GM21723 (cell line): ENCODE measurements around the gene GAREM1.
"Not testable (repeated sequence)": the region's sequence is repeated elsewhere in the genome, so short reads cannot be mapped to it uniquely, and the experiment has no call there.

Experiments
- ATAC-seq: cut with Tn5 transposase; IDR thresholded peaks from one replicate; pipeline ENCODE4 v1.9.1; 2021; ENCODE audit warnings: mild to moderate bottlenecking, moderate library complexity; ENCODE audit not compliant: unreplicated experiment

Gene GAREM1

DNA sequence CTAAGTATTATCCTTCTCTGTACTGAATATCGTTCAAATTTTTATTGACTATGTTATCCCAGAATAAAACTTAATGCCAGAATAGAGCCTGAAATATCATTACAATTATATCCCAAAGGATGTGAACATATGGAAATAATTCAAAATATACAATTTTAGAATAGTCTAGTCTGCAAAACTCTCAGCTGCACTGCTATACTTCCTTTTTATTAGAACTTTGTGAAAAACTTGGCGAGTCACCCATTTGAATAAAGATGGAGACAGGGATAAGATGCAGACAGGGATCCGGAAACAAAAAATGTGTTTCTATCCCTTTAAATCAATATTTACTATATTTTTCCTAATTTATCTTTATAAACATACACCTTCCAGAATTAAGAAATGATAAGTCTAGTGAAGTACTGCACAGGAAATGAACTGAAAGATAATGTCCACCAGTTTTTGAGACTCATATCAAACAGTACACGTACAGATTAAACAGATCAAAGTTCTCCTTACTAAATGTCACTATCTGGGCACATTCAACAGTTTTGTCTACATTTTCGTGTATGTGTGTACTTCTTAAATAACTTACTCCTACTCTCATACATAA, 173.0 kb downstream of the GAREM1 start:
- ATAC-seq, result no peak

DNA sequence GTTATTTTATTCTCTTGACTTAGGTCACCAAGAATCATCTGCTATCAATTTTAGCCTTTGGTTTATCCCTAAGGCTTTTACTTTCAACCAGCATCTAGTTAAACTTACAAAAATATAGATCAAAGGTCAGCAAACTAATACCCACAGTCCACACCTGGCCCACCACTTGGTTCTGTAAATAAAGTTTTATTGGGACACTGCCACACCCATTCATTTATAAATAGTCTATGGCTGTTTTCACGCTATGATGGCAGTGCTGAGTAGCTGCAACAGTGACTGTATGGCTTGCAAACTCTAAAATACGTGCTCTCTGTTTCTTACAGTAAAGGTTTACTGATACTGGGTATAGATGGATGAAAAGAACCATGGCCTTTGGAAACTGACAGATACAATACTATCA, 173.8 kb downstream of the GAREM1 start:
- no peak for ATAC-seq

DNA sequence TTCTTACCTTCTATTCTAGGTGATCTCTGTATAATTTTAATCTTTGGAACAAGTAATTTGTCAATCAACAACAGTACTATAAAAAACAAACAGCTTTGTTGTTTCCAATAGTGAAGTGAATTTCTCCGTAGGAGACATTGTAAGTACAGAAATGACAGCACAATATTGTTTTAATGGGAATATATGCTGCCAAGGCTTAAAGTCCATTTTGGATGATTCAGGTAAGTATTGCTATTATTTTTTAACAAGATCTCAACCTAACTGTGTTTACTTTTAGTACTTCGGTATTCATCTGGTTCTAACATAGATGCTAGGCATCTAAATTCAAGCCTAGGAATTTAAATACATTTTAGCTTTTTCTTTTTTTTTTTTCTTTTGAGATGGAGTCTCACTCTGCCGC, 175.1 kb downstream of the GAREM1 start:
- ATAC-seq, result no peak

DNA sequence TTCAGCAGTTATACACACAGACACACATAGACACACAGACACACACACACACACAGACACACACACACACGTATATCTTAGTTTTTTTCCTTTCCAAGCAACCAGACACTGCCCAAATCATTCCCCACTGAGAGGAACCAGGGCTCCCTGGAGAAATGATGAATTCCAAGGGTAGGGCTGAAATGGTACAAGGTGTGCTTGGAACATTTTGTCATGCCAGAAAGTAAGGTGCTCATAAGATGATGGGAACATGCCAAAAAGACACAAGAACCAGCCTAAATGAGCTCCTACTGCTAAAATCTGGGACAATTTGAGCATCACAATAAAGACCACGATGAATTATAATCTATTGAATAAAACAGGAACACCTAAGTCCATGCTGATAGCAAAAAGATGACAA, 177.6 kb downstream of the GAREM1 start:
- no peak for ATAC-seq

DNA sequence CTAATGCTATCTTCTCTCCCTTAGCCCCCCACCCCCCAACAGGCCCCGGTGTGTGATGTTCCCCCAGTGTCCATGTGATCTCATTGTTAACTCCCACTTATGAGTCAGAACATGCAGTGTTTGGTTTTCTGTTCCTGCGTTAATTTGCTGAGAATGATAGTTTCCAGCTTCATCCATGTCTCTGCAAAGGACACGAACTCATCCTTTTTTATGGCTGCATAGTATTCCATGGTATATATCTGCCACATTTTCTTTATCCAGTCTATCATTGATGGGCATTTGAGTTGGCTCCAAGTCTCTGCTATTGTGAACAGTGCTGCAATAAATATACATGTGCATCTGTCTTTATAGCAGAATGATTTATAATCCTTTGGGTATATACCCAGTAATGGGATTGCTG, 179.1 kb downstream of the GAREM1 start:
- ATAC-seq, result not testable (repeated sequence)

DNA sequence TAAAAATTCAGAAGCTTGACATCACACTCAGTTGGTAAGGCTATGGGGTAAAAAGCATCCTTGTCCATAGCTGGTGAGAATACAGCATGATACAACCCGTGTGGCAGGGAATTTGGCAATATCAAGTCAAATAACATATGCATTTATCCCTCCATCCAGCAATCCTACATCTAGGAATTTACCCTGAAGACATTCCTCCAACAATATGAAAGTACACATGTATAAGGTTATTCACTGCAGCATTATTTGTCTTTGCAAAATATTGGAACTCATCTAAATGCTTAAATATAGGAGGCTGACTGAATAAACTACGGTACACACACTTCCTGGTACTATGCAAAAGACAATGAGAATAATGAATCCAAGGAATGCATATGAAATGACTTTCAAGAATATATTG, 179.9 kb downstream of the GAREM1 start:
- ATAC-seq, result no peak

DNA sequence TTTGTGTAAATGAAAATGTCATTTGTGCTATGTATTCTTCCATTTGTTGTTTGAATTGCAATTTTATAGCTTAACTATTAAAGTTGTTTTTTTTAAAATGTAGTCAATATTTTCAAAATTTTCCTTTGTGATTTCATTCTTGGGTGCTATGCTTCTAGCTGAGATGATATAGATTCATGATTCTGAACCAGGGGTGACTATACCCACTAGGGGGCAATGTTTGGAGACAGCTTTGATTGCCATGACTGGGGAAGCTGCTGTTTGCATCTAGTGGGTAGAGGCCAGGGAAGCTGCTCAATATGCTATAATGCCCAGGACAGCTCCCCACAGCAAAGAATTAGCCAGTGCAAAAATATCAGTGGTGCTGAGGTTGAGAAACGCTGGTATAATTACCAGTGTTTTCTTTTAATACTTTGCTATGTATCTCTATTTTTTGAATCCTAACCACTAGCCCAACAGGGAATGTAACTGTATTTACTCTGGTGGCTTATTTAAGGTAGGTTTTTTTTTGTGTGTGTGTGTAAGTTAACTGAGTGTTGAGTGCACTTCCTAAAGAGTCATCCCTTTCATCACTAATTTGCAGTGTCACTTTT, 181.1 kb downstream of the GAREM1 start:
- peak; percentile 87 for ATAC-seq

DNA sequence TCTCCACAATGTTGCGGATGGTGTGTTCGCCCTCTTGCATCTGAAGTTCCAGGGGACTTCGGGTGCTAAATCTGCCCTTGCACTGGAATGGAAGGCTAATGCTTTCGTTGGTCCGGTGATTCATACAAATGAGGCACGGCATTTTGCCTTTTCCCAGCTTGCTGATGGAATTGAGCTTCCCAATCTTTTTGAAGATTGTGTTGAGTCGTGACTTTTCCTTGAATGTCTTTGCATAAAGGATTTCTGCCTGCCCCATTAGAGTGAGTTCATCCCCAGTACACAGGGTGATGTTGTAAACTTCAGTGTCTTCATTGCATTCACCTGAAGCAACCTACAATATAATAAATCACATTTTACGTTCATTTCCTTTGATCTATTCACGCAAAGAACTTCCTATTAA, 182.8 kb downstream of the GAREM1 start:
- ATAC-seq, result no peak

DNA sequence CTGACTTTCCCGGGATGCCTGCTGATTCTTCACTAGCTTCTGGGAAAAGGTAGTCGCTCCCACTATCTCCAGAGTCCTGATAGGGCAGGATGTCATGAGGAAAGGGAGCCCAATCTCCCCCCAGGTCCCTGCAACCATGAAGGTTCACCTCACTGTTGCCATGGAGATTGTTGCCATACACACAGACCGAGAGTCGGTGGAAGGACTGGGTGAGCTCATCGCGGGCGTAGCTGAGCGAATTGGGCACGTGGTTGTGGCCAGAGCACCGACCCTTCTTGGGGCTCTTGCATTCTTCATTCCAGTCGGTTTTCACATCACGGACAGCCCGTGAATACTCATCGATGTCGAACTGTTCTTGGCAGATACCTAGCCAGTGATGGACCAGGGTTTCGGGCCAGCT, 183.4 kb downstream of the GAREM1 start:
- ATAC-seq, result no peak

DNA sequence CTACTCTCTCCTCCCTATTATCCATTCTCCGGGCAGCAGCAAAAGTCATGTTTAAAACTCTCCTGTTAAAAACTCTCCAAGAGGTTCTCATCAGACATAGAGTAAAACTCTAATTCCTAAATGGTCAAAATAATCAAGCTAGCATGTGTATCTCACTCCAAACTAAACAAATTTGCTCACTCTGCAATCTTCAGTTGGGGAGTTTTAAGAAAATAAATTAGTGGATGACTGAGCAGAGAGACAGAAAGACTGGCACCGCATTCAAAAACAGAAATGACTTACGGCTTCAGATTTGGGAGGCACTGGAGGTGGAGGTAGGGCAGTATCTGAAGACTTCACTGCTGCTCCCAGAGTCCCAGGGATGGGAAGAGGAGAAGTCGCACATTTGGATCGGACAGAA, 183.9 kb downstream of the GAREM1 start:
- ATAC-seq, result no peak

DNA sequence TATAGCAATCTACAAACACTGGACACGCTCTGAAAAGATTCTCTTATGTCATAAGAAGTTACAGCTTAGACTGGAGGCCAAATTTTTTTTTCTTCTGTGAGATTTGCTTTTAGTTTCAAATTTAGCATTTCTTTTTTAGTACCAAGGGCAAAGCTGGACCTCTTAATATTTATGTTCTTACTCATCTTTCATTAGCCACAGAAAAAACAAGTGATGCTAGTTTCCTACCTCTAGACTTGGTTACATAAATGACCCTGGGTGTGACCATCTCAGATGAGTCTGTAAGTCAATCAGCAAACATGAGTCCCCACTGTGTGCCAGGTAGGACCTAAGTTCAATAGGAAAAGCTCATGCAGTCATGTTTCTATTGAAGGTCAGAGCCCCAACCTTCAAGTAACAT, 186.4 kb downstream of the GAREM1 start:
- ATAC-seq, result no peak

DNA sequence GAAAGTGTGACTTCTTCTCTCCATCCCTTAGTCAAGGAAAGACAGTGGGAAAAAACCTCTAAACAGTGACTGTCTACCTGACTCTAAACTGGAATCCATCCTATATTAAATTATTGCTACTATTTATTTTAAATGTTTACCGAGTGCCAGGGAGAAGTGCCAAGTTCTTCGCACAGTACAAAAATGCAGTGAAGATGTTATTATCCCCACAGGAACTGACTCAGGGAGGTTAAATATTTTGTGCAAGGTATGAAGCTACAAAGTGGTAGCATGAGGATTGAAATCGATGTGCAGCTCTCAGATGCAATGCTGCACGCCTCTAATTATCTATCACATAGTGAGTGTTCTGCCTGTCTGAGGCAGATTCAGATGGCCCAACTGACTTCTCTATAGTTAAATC, 189.8 kb downstream of the GAREM1 start:
- no peak for ATAC-seq

DNA sequence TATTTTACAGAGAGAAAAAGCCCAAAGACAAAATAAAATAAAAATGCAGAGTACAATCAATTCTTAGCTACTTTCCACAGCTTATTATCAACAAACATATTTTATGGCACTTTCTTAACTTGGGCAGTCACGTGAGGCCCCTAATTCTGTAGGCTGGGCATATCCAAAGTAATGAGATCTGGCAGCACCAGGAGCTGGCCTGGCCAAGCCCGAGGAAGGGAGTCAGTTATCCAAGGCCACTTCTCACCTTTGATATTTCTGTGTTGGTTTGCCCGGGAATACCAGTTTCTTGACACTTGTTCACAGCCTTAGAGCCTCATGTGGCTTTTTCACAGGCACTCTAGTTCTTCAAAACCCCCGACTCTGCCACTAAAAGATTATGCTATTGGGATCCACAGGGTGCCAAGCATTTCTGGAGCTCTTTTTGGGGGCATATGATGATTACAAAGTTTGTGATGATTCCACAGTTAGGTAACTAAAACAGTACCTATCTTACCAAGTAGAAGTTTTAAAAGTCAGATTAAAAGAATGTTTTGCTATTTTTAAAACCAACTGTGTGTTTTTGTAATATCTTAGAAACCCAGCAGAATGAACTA, 190.4 kb downstream of the GAREM1 start:
- ATAC-seq, result no peak

DNA sequence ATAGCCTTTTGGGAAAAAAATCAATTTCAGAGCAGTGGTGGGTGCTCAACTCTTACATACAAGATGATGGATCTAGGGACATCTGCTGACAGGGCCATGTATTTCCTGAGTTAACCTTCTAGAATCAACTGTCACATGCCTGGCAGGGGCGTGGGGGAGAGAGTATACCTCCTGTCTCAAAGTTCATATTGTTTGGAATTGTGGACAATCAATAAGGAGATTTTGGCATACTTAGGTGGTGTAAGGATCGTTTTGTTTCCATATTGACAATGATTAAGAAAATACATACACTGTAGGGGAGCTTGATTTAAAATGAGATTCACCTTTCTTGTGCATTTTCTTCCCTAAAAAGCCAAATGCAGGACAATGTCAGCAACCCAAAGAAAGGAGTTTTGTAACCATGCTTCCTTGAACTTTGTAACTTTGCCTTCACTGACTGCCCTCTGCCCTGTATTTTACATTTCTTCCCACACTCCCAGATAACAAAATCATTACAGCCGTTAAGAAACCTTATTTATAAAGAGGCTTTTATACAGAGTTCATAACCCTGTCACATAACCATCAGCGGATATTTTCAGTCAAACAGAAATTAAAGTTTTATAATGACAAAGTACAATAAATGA, 192.4 kb downstream of the GAREM1 start:
- no peak for ATAC-seq

DNA sequence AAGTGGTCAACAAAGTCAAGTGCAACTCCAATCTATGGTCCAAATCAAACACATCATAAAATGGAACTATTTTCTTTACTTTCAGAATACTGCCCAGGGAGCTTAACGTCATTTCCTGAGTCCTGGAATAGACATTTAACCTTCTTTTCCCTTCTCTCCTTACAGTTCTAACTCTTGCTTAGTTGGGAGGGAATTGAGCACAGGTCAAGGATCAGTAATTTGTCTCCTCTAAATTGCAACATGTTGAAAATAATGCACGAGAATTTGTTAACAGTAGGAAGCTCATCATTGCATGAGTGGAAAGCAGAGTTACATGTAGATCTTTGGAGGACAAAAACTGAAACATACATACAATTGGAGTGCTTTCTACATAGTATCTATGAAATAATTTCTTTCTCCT, 193.1 kb downstream of the GAREM1 start:
- no peak for ATAC-seq

DNA sequence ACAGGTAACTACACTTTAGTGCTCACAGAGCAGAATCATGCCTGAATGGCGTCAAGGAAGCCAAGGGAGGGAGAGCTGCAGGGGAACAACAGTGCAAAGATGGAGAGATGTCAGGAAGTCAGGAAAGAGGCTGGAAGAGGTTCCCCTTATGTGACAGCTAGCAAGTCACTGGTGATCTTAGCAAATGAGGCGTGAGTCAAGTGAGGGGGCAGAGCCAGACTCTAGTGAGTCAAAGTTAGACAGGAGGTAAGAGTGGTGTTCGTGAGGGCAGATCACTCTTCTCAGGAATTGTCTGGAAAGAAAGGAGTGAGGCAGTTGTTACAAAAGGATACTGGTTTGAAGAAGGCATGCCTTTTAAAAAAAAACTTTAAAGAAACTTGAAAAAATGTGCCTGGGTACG, 193.8 kb downstream of the GAREM1 start:
- ATAC-seq, result no peak

DNA sequence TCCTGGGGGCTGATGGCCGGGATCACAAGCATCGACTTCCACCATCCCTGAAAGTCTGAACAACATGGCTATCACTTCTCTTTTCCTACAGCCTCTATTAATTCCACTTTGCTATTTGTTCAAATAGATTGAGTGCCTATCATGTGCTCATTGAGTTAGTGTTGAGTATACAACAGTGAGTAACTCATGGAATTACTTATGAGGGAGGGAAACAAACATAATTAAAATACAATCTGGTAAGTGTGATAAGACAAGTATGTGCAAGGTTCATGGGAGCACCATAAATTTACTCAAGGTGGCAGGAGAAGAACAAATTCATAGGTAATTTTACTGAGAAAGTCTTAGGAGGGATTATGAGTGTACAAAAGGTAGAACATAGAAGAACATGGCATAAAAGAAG, 194.4 kb downstream of the GAREM1 start:
- no peak for ATAC-seq

DNA sequence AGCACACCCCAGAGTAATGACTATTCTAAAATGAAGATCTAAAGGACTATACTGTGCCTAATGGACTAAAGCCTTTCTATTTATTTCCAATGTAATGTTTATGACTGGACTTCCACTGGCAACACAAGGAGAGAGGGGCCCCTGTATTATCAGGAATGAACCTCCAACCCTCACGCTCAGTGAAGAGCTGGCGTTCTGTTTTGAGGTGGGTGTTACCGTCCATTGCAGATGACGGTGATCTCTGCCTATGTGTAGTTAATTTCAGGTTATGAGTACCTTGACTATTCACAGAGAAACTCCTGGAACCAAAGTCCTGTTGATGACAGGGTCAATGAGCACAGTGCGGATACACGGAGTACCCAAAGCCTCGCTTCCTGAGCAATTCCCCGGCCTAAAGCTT, 195.5 kb downstream of the GAREM1 start:
- no peak for ATAC-seq

DNA sequence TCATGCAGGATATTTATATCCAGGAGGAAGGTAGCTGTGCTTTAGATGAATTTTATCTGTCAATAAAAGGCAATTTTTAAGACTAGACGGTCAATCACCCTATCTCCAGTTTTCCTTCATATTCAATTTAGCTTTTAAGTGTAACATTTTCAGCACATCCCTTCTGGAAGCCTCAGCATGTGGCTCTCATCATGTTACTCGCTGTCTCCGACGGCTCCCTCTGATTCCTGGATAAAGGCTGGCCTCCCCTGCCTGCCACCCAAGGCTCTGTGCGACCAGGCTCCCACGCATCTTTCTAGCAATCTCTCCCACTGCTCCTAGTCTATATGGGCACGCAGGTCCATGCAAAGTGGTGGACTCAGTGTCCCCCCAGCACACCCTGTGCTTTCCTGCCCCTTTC, 196.4 kb downstream of the GAREM1 start:
- no peak for ATAC-seq

DNA sequence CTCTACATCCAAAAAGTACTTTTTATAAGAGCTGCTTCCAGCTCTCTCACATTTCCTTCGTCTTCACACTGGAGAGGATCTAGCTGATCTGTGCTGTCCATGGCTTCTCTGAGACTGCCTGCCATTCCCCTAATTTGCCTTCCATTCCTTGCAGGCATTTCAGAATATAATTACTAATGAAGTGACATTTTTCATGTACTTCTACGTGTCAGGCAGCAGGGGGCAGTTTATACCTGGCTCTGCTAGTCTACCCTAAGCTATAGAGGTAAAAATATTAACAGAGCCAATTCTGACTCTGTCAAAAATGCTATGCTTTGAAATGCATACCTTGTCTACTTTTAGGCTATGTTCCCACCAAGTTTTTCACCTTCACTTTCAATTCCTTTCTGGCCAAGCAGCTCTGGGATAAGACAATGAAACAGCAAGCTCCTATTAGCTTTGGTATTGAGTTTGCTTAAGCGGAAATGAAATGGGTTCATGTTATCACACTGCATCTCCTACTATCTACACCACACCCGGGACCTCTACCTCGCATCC, 198.9 kb downstream of the GAREM1 start:
- peak; percentile 88 for ATAC-seq

DNA sequence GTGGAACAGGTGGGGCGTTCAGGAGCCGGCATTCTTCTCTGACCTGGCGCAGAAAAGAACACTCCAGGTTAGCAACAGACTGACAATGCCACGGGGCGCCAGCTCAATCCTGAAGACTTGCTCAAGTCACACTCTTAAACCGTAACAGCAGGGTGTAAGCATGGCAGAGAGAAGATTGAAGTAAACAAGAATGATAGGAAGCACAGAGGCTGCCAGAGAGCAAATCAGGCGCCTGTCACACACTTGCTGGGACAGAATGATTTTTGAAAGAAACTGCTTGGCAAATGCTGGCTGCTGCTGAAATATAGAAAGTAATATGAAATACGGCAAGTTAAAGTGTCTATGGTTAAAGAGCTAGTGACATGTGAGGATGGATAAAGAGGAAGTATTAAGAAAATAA, 200.3 kb downstream of the GAREM1 start:
- no peak for ATAC-seq

DNA sequence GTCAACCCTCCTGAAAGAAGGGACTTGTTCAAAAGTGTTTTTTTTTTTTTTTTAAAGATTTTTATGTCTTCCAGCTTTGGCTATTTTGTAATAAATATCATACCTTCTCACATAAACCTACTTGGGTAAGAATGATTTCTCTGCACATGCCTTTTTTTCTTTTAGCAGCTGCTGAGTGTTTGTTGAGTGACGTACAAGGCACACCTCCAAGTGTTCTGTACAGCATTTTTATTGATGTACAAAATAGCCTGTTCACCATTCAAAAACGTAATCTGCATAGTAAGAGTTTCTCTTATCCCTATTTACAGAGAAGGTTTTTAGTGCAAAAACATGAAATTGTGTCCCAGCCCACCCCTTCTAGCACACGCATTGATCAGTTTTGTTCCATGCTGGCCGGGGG, 203.2 kb downstream of the GAREM1 start:
- ATAC-seq, result no peak
